Measurements from ENCODE around the gene RNF17.

GRCh38 chr13:24894972-24895300 is 131.0 kb downstream of the RNF17 start:
- TF ChIP-seq POLR2A (IDR thresholded peaks at IDR 0.05): no peak
- no peak for TF ChIP-seq CTCF (IDR thresholded peaks at IDR 0.05)
- no peak for TF ChIP-seq POLR2AphosphoS5 (IDR thresholded peaks at IDR 0.05)
- no peak for TF ChIP-seq EP300 (IDR thresholded peaks at IDR 0.05)

All from stomach (tissue), 4 donors.